ENCODE measurements around the gene SORBS1. TPM values are rescaled to one million over a fixed set of nuclear protein-coding genes. Genes with fewer than 3 reads are reported as not detected.

The SORBS1 gene
- total RNA-seq, 1 donor from 2014 or later: 221 TPM

DNA sequence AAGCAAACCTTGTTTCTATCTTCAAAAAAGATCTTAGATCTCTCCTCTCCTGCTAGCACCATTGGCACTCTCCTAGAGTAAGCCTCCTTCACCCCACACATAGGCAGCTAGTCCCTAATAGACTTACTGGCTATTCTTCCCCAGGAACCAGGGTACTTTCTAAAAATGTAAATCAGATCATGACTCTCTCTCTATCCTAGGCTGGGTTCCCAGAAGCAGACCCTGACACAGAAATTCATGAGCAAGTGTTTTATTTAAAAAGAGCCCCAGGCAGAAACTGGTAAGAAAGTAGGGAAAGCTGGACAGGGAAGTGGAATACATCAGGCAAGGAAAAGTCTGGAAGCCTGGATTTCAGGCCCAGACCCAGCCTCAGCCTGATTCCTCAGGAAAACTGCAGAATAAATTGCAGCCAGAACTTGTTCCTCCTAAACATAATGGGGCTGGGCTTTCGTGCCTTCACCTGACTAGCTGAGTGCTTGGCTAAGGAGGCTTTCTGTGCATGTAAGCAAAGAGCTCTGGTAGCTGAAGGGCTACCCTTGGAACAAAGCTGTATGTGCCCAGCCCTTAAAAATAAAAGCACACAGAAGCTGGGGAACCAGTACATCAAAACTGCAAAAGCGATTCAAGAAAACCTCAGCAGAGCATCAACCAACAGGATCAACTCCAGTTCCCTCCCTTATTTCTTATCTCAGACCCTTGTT lies 18.8 kb upstream of the SORBS1 start:
- DNase-seq: no peak
- no peaks in the 10 kb centered on the region for H3K4me1 Mint-ChIP-seq (ENCODE audit: low read depth, unreplicated experiment)
- H3K27ac Mint-ChIP-seq (ENCODE audit: unreplicated experiment): no peak overlapping the region

DNA sequence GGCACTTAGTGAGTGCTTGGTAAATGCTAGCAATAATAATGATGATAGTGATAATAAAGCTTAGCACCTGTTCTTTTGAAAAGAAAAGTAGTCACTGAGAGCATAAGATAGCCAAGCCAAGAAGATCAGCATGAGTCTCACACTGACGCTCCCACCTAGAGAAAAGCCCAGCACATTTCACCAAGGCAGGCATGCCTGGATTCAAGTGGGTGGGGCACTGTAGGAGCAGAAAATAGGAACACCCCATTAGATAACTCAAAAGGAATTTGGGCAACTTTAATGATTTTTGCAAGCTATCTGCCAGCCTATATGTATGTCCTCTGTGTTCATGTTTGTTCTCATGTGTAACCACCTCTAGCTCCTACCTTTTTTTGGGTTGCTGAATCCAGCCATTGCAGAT lies 18.1 kb upstream of the SORBS1 start:
- no peak for DNase-seq
- TF ChIP-seq, protein P1, sequence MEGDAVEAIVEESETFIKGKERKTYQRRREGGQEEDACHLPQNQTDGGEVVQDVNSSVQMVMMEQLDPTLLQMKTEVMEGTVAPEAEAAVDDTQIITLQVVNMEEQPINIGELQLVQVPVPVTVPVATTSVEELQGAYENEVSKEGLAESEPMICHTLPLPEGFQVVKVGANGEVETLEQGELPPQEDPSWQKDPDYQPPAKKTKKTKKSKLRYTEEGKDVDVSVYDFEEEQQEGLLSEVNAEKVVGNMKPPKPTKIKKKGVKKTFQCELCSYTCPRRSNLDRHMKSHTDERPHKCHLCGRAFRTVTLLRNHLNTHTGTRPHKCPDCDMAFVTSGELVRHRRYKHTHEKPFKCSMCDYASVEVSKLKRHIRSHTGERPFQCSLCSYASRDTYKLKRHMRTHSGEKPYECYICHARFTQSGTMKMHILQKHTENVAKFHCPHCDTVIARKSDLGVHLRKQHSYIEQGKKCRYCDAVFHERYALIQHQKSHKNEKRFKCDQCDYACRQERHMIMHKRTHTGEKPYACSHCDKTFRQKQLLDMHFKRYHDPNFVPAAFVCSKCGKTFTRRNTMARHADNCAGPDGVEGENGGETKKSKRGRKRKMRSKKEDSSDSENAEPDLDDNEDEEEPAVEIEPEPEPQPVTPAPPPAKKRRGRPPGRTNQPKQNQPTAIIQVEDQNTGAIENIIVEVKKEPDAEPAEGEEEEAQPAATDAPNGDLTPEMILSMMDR (IDR thresholded peaks at IDR 0.05; ENCODE audit: partially characterized antibody, unreplicated experiment): no peak
- H3K4me1 Mint-ChIP-seq (ENCODE audit: low read depth, unreplicated experiment): no peaks in the 10 kb centered on the region
- H3K27me3 Mint-ChIP-seq (ENCODE audit: unreplicated experiment): peaks cover 1% of the 10 kb centered on the region
- H3K36me3 Mint-ChIP-seq (ENCODE audit: unreplicated experiment): no peaks in the 10 kb centered on the region
- no peak overlapping the region for H3K27ac Mint-ChIP-seq (ENCODE audit: unreplicated experiment)
- no peak overlapping the region for H3K4me3 Mint-ChIP-seq (ENCODE audit: unreplicated experiment)
- no peaks in the 10 kb centered on the region for H3K9me3 Mint-ChIP-seq (ENCODE audit: unreplicated experiment)

More for the DNA sequence above, 18.8 kb upstream of the SORBS1 start:
- no peaks in the 10 kb centered on the region for H3K36me3 Mint-ChIP-seq (ENCODE audit: unreplicated experiment)
- H3K9me3 Mint-ChIP-seq (ENCODE audit: unreplicated experiment): no peaks in the 10 kb centered on the region
- H3K27me3 Mint-ChIP-seq (ENCODE audit: unreplicated experiment): peaks cover 1% of the 10 kb centered on the region
- H3K4me3 Mint-ChIP-seq (ENCODE audit: unreplicated experiment): no peak overlapping the region
- TF ChIP-seq, protein P1 (IDR thresholded peaks at IDR 0.05; ENCODE audit: partially characterized antibody, unreplicated experiment): no peak

DNA sequence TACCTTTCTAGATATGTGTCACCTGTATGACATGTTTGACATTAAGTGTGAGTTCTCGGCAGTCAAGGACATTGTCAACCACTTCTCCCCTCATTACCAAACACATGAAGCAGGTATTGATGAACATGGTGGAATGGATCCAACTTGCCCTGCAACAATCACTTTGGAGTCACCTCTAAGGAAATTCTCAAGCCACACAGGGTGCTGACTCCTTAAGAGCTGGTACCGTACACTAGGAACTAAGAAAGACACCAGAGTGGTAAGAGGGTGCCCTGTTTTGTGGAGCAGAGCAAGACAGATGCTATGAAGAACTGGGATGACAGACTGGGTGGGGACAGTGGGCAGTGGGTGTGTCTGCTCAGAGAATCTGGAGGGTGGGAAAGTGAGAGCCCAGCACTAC lies 17.4 kb upstream of the SORBS1 start:
- no peaks in the 10 kb centered on the region for H3K9me3 Mint-ChIP-seq (ENCODE audit: unreplicated experiment)
- H3K27ac Mint-ChIP-seq (ENCODE audit: unreplicated experiment): no peak overlapping the region
- no peaks in the 10 kb centered on the region for H3K36me3 Mint-ChIP-seq (ENCODE audit: unreplicated experiment)
- no peak overlapping the region for H3K4me3 Mint-ChIP-seq (ENCODE audit: unreplicated experiment)
- TF ChIP-seq, protein P1 (IDR thresholded peaks at IDR 0.05; ENCODE audit: partially characterized antibody, unreplicated experiment): no peak
- no peak for DNase-seq
- H3K27me3 Mint-ChIP-seq (ENCODE audit: unreplicated experiment): peaks cover 1% of the 10 kb centered on the region
- peaks cover 3% of the 10 kb centered on the region for H3K4me1 Mint-ChIP-seq (ENCODE audit: low read depth, unreplicated experiment)

DNA sequence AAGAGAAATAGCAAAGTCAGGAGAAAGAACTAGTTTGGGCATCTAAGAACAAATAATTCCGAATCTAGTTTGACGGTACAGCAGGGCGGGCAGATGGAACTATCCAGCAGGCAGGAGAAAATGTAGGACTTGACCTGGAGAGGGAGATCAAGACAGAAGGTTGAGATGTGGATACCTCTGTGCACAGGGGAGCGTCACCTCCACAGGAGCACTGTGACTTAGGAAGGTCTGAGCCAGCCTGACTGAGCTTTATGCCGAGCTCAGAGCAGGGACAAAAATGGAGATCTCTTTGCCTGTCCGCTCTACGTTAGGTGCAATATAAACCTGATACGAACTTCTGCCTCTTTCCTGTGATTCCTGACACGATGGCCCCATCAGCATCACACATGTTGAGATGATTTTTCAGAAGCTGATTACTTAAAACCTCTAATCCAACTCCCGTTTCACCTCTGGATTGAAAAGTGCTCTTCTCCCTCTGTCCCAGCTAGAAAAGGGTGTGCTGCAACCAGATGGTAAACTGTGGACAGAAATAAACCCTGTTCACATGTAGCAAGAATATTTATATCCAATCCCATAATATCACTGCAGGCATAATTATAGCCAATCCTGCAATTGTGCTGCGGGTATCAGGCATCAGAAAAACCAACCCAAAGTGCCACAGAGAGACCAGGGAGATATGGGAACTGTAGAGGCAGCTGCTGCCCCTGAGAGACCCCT lies 13.6 kb upstream of the SORBS1 start:
- TF ChIP-seq, protein P1 (IDR thresholded peaks at IDR 0.05; ENCODE audit: partially characterized antibody, unreplicated experiment): no peak
- no peaks in the 10 kb centered on the region for H3K9me3 Mint-ChIP-seq (ENCODE audit: unreplicated experiment)
- peaks cover 1% of the 10 kb centered on the region for H3K27me3 Mint-ChIP-seq (ENCODE audit: unreplicated experiment)
- no peak overlapping the region for H3K27ac Mint-ChIP-seq (ENCODE audit: unreplicated experiment)
- H3K4me1 Mint-ChIP-seq (ENCODE audit: low read depth, unreplicated experiment): peaks cover 16% of the 10 kb centered on the region
- no peak for DNase-seq
- no peak overlapping the region for H3K4me3 Mint-ChIP-seq (ENCODE audit: unreplicated experiment)
- no peaks in the 10 kb centered on the region for H3K36me3 Mint-ChIP-seq (ENCODE audit: unreplicated experiment)

All from glutamatergic neuron (in vitro differentiated cells).